ENCODE results near the gene ZNF202.
A peak's percentile ranks its signal among the peaks of the same experiment; 100 is the strongest.
"Not testable (repeated sequence)": the region's sequence is repeated elsewhere in the genome, so short reads cannot be mapped to it uniquely, and the experiment has no call there.

Gene ZNF202

DNA sequence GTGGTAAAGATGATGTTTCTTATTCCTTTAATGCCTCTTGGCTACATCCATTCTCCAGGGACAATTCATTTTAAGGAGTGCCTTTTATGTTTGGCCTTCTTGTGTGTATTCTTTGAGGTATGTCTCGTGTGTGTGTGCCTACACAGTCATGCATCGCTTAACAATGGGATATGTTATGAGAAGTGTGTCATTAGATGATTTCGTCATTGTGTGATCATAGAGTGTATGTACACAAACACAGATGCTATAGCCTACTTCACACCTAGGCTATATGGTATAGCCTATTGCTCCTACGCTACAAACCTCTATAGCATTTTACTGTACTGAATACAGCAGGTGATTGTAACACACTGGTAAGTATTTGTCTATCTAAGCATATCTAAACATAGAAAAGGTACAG lies 23.0 kb downstream of the ZNF202 start:
- Histone ChIP-seq H4K8ac (ENCODE audit: low read depth, low read length) (no peak overlapping the region), H3K18ac (ENCODE audit: low read length) (no peak overlapping the region), H3K23ac (ENCODE audit: low read length) (no peak overlapping the region), H3K4me3 (ENCODE audit: low read length) (no peak overlapping the region), H3K56ac (ENCODE audit: low read length) (no peak overlapping the region), H3K4ac (ENCODE audit: low read depth, low read length) (no peak overlapping the region), H2AK5ac (ENCODE audit: low read length) (no peak overlapping the region), H3K36me3 (ENCODE audit: control insufficient read depth, insufficient read depth, low read length) (no peaks in the 10 kb centered on the region), H4K5ac (ENCODE audit: low read length) (no peak overlapping the region), H3K79me1 (ENCODE audit: low read length) (no peaks in the 10 kb centered on the region), H2BK120ac (ENCODE audit: low read depth, low read length) (no peak overlapping the region), H3K4me2 (ENCODE audit: low read length) (no peak overlapping the region), H3K27ac (ENCODE audit: low read depth, low read length) (no peak overlapping the region), H3K27me3 (ENCODE audit: insufficient read depth, low read length, poor library complexity) (no peaks in the 10 kb centered on the region), H2BK15ac (replicated peaks; ENCODE audit: low read depth) (no peak overlapping the region), H3K4me1 (ENCODE audit: control insufficient read depth, low read depth, low read length) (no peaks in the 10 kb centered on the region), H3K9ac (ENCODE audit: low read length) (no peak overlapping the region), H3K79me2 (ENCODE audit: control insufficient read depth, insufficient read depth, low read length) (no peaks in the 10 kb centered on the region), H2BK5ac (ENCODE audit: low read length) (no peak overlapping the region)
- no CpG with 5 or more reads among the region's 4 CpGs for WGBS (ENCODE audit: extremely low coverage, insufficient coverage, low lambda C conversion rate)
- no peak for DNase-seq

DNA sequence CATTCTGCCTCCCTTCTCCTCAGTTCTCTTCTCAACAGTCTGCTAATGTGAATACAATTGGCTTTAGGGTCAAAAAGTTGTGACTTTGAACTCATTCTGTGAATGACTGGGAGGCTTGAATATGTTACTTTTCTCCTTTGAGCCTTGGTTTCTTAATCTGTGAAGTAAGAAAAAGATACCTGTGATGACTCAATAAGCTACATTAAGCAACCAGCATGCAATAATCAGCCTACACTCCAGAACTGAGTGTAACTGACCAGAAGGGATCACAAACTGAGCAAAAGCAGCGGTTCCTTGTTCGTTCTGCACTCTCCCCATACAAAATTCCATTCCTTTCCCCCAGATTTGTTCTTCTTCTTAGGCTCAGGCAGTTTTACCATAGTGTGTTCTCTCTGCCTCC lies 23.4 kb downstream of the ZNF202 start:
- Histone ChIP-seq H3K36me3 (ENCODE audit: control insufficient read depth, insufficient read depth, low read length) (no peaks in the 10 kb centered on the region), H3K4me1 (ENCODE audit: control insufficient read depth, low read depth, low read length) (no peaks in the 10 kb centered on the region), H3K4me2 (ENCODE audit: low read length) (no peak overlapping the region), H3K9ac (ENCODE audit: low read length) (no peak overlapping the region), H2BK5ac (ENCODE audit: low read length) (no peak overlapping the region), H3K23ac (ENCODE audit: low read length) (no peak overlapping the region), H3K56ac (ENCODE audit: low read length) (no peak overlapping the region), H3K27ac (ENCODE audit: low read depth, low read length) (no peak overlapping the region), H2BK120ac (ENCODE audit: low read depth, low read length) (no peak overlapping the region), H4K8ac (ENCODE audit: low read depth, low read length) (no peak overlapping the region), H2AK5ac (ENCODE audit: low read length) (no peak overlapping the region), H4K5ac (ENCODE audit: low read length) (no peak overlapping the region), H2BK15ac (replicated peaks; ENCODE audit: low read depth) (no peak overlapping the region), H3K27me3 (ENCODE audit: insufficient read depth, low read length, poor library complexity) (no peaks in the 10 kb centered on the region), H3K4me3 (ENCODE audit: low read length) (no peak overlapping the region), H3K18ac (ENCODE audit: low read length) (no peak overlapping the region), H3K4ac (ENCODE audit: low read depth, low read length) (no peak overlapping the region), H3K79me1 (ENCODE audit: low read length) (no peaks in the 10 kb centered on the region), H3K79me2 (ENCODE audit: control insufficient read depth, insufficient read depth, low read length) (no peaks in the 10 kb centered on the region)
- no peak for DNase-seq
- no CpG with 5 or more reads among the region's 2 CpGs for WGBS (ENCODE audit: extremely low coverage, insufficient coverage, low lambda C conversion rate)

DNA sequence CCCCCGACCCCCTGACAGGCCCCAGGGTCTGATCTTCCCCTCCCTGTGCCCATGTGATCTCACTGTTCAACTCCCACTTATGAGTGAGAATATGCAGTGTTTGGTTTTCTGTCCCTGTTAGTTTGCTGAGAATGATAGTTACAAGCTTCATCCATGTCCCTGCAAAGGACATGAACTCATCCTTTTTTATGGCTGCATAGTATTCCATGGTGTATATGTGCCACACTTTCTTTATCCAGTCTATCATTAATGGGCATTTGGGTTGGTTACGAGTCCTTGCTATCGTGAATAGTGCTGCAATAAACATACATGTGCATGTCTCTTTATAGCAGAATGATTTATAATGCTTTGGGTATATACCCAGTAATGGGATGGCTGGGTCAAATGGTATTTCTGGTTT lies 28.8 kb downstream of the ZNF202 start:
- H3K27ac ChIP-seq (ENCODE audit: low read depth, low read length); H2AK5ac ChIP-seq (ENCODE audit: low read length); H4K8ac ChIP-seq (ENCODE audit: low read depth, low read length); H3K23ac ChIP-seq (ENCODE audit: low read length); H3K27me3 ChIP-seq (ENCODE audit: insufficient read depth, low read length, poor library complexity); H4K5ac ChIP-seq (ENCODE audit: low read length); H3K4ac ChIP-seq (ENCODE audit: low read depth, low read length); H3K56ac ChIP-seq (ENCODE audit: low read length); H3K4me2 ChIP-seq (ENCODE audit: low read length); H3K4me3 ChIP-seq (ENCODE audit: low read length); H3K79me2 ChIP-seq (ENCODE audit: control insufficient read depth, insufficient read depth, low read length); H2BK5ac ChIP-seq (ENCODE audit: low read length); H2BK120ac ChIP-seq (ENCODE audit: low read depth, low read length); H3K36me3 ChIP-seq (ENCODE audit: control insufficient read depth, insufficient read depth, low read length); H3K18ac ChIP-seq (ENCODE audit: low read length); H3K9ac ChIP-seq (ENCODE audit: low read length); H3K4me1 ChIP-seq (ENCODE audit: control insufficient read depth, low read depth, low read length); H3K79me1 ChIP-seq (ENCODE audit: low read length); DNase-seq; H2BK15ac ChIP-seq (replicated peaks; ENCODE audit: low read depth): not testable (repeated sequence)
- WGBS (ENCODE audit: extremely low coverage, insufficient coverage, low lambda C conversion rate) = no CpG with 5 or more reads among the region's 3 CpGs

DNA sequence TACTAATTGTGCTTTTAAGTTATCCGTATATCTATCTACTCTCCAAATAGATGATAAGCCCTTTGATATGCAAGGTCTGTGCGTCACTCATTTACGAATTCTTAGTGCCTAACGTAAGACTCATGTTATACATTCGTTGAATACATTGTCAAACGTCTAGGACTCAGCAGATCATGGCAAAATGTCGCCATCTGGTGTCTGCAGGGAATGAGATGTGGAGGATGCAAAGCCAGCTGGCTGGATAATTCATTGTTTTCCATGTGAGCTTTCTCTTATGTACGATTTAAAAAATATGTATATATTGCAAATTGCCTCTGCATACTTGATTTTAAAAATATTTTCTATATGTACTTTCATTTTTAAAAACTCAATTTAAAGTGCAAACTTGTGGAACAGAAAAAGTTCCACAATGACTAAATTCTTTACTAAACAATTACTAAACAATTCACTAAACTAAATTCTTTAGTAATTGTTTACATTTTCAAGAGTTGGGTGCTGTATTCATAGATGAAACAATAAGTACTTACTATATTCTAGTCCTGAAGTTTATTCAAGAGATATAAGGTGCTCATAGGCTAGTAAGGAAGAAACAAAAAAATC lies 33.8 kb downstream of the ZNF202 start:
- H2BK5ac ChIP-seq (ENCODE audit: low read length) = no peak overlapping the region
- no CpG with 5 or more reads among the region's 8 CpGs for WGBS (ENCODE audit: extremely low coverage, insufficient coverage, low lambda C conversion rate)
- no peak overlapping the region for H3K4me3 ChIP-seq (ENCODE audit: low read length)
- no peak overlapping the region for H3K23ac ChIP-seq (ENCODE audit: low read length)
- H3K56ac ChIP-seq (ENCODE audit: low read length) = no peak overlapping the region
- no peak overlapping the region for H2AK5ac ChIP-seq (ENCODE audit: low read length)
- H3K4me1 ChIP-seq (ENCODE audit: control insufficient read depth, low read depth, low read length) = peaks cover 2% of the 10 kb centered on the region
- H3K79me2 ChIP-seq (ENCODE audit: control insufficient read depth, insufficient read depth, low read length) = no peaks in the 10 kb centered on the region
- no peak overlapping the region for H3K18ac ChIP-seq (ENCODE audit: low read length)
- H3K27me3 ChIP-seq (ENCODE audit: insufficient read depth, low read length, poor library complexity) = no peaks in the 10 kb centered on the region
- H3K9ac ChIP-seq (ENCODE audit: low read length) = no peak overlapping the region
- DNase-seq = peak; percentile 86
- H4K5ac ChIP-seq (ENCODE audit: low read length) = no peak overlapping the region
- no peak overlapping the region for H2BK120ac ChIP-seq (ENCODE audit: low read depth, low read length)
- no peak overlapping the region for H3K4ac ChIP-seq (ENCODE audit: low read depth, low read length)
- H2BK15ac ChIP-seq (replicated peaks; ENCODE audit: low read depth) = no peak overlapping the region
- no peaks in the 10 kb centered on the region for H3K36me3 ChIP-seq (ENCODE audit: control insufficient read depth, insufficient read depth, low read length)
- H3K27ac ChIP-seq (ENCODE audit: low read depth, low read length) = no peak overlapping the region
- H3K4me2 ChIP-seq (ENCODE audit: low read length) = no peak overlapping the region
- no peak overlapping the region for H4K8ac ChIP-seq (ENCODE audit: low read depth, low read length)
- H3K79me1 ChIP-seq (ENCODE audit: low read length) = no peaks in the 10 kb centered on the region

DNA sequence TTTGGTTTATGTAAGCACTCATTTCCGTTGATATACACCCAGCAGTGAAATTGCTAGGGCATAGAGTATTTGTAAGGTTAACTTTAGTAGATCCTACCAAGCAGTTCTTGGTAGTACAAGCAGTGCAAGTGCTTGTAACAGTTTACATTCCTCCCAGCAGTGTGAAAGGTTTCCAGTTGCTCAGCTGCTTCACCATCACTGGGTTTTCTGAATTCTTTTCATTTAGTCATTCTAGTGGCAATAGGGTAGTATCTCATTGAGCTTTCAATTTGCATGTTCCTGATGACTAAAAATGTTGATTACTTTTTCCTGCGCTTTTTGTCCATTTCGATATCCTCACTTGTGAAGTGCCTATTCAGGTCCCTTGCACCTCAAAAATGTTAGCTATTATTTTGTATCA lies 34.3 kb downstream of the ZNF202 start:
- Histone ChIP-seq H3K27ac (ENCODE audit: low read depth, low read length) (no peak overlapping the region), H4K8ac (ENCODE audit: low read depth, low read length) (no peak overlapping the region), H3K36me3 (ENCODE audit: control insufficient read depth, insufficient read depth, low read length) (no peaks in the 10 kb centered on the region), H2BK15ac (replicated peaks; ENCODE audit: low read depth) (no peak overlapping the region), H4K5ac (ENCODE audit: low read length) (no peak overlapping the region), H3K4me1 (ENCODE audit: control insufficient read depth, low read depth, low read length) (peaks cover 2% of the 10 kb centered on the region), H3K79me2 (ENCODE audit: control insufficient read depth, insufficient read depth, low read length) (no peaks in the 10 kb centered on the region), H3K9ac (ENCODE audit: low read length) (no peak overlapping the region), H3K4me2 (ENCODE audit: low read length) (no peak overlapping the region), H3K27me3 (ENCODE audit: insufficient read depth, low read length, poor library complexity) (no peaks in the 10 kb centered on the region), H3K79me1 (ENCODE audit: low read length) (no peaks in the 10 kb centered on the region), H3K4ac (ENCODE audit: low read depth, low read length) (no peak overlapping the region), H3K4me3 (ENCODE audit: low read length) (no peak overlapping the region), H3K56ac (ENCODE audit: low read length) (no peak overlapping the region), H2BK5ac (ENCODE audit: low read length) (no peak overlapping the region), H3K18ac (ENCODE audit: low read length) (no peak overlapping the region), H3K23ac (ENCODE audit: low read length) (no peak overlapping the region), H2BK120ac (ENCODE audit: low read depth, low read length) (no peak overlapping the region), H2AK5ac (ENCODE audit: low read length) (no peak overlapping the region)
- WGBS (ENCODE audit: extremely low coverage, insufficient coverage, low lambda C conversion rate) = no CpG with 5 or more reads among the region's 3 CpGs
- peak; percentile 57 for DNase-seq

DNA sequence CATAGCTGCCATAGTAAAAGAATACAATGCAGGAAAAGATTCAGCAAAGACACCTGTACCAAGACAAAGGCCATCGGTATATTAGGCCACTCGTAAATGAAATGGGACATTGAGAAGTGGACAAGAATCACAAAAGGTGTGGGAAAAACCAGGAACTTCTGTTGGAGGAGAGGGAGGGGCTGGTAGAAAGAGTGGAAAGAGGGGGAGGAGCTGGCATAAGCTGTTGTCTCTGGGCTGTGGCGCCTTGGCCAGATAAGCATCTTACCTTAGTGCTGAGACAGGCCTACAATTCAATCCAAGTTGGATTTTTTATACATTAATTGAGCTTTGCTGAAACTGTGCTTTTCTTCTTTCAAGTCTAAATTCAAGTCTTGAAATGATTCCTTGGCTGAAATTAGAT lies 37.1 kb downstream of the ZNF202 start:
- no peak overlapping the region for H2BK120ac ChIP-seq (ENCODE audit: low read depth, low read length)
- no peak overlapping the region for H3K56ac ChIP-seq (ENCODE audit: low read length)
- no peak overlapping the region for H3K27ac ChIP-seq (ENCODE audit: low read depth, low read length)
- no peaks in the 10 kb centered on the region for H3K36me3 ChIP-seq (ENCODE audit: control insufficient read depth, insufficient read depth, low read length)
- no peak overlapping the region for H4K8ac ChIP-seq (ENCODE audit: low read depth, low read length)
- H4K5ac ChIP-seq (ENCODE audit: low read length) = no peak overlapping the region
- no peak overlapping the region for H3K4ac ChIP-seq (ENCODE audit: low read depth, low read length)
- no peak overlapping the region for H3K4me2 ChIP-seq (ENCODE audit: low read length)
- H2BK15ac ChIP-seq (replicated peaks; ENCODE audit: low read depth) = no peak overlapping the region
- no peak overlapping the region for H3K4me3 ChIP-seq (ENCODE audit: low read length)
- H3K4me1 ChIP-seq (ENCODE audit: control insufficient read depth, low read depth, low read length) = peaks cover 2% of the 10 kb centered on the region
- H3K27me3 ChIP-seq (ENCODE audit: insufficient read depth, low read length, poor library complexity) = no peaks in the 10 kb centered on the region
- H2AK5ac ChIP-seq (ENCODE audit: low read length) = no peak overlapping the region
- peak; percentile 43 for DNase-seq
- H3K79me2 ChIP-seq (ENCODE audit: control insufficient read depth, insufficient read depth, low read length) = no peaks in the 10 kb centered on the region
- WGBS (ENCODE audit: extremely low coverage, insufficient coverage, low lambda C conversion rate) = no CpG with 5 or more reads among the region's 3 CpGs
- H3K23ac ChIP-seq (ENCODE audit: low read length) = no peak overlapping the region
- H2BK5ac ChIP-seq (ENCODE audit: low read length) = no peak overlapping the region
- no peak overlapping the region for H3K9ac ChIP-seq (ENCODE audit: low read length)
- H3K18ac ChIP-seq (ENCODE audit: low read length) = no peak overlapping the region
- no peaks in the 10 kb centered on the region for H3K79me1 ChIP-seq (ENCODE audit: low read length)

Measured in mesendoderm (in vitro differentiated cells).